KG1 (cell line): ENCODE results near the gene VPS37D.
"Not testable (repeated sequence)": the region's sequence is repeated elsewhere in the genome, so short reads cannot be mapped to it uniquely, and the experiment has no call there.

Source experiments
- DNase-seq: peaks from one replicate; lab custom pipeline; 2025; lab: John Stamatoyannopoulos, UW

VPS37D gene

DNA sequence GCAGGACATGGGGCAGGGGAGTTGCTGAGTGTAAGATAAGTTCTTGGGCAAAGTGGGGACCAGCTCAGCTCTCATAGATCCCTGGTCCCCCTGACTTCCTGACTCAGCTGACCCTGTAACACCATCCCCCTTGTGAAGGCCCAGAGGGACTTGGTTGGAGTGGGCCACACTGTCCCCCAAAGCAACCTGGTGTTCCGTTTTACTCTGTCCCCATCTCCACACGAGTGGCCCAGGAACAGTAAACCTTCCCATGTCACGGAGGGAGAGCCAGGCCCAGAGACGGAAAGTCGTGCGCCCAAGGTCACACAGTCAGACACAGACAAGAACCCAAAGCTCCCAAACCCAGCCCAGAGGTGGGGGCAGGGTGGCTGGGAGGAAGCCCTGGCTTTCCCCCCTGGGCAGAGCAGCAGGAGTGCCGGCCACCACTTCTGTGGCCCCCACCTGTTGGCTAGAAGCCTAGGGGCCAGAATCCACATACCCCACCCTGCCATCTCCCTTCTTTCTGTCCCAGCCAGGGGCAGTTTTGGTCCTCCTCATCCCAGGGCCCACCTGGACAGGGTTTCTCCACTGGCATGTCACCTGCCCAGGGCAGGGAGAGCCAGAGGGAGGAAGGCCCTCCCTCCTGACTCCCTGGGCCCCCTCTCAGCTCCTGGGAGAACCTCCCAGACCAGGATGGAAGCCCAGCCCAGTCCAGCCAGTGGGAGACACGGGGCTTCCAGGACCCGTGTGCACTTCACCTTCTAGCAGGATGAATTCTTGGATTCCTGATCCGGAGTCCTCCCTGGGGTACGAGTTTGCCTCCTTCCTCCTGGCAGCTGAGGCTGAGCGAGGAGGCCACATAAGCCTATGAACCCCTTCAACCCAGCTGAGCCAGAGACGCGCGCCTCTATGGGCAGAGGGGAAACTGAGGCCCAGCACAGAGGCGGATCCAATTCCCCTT, 20.6 kb upstream of the VPS37D start:
- no peak for DNase-seq

- no peak for DNase-seq
Observed at GRCh38 chr7:73647725-73648592, 19.7 kb upstream of the VPS37D start.

GRCh38 chr7:73648593-73649332, 18.9 kb upstream of the VPS37D start:
- no peak for DNase-seq

GRCh38 chr7:73649576-73649975, 18.1 kb upstream of the VPS37D start:
- no peak for DNase-seq

GRCh38 chr7:73650524-73650923, 17.1 kb upstream of the VPS37D start:
- no peak for DNase-seq

- no peak for DNase-seq
Observed at GRCh38 chr7:73652541-73652949, 15.1 kb upstream of the VPS37D start.

- not testable (repeated sequence) for DNase-seq
Observed at GRCh38 chr7:73655309-73655708, 12.3 kb upstream of the VPS37D start.

DNA sequence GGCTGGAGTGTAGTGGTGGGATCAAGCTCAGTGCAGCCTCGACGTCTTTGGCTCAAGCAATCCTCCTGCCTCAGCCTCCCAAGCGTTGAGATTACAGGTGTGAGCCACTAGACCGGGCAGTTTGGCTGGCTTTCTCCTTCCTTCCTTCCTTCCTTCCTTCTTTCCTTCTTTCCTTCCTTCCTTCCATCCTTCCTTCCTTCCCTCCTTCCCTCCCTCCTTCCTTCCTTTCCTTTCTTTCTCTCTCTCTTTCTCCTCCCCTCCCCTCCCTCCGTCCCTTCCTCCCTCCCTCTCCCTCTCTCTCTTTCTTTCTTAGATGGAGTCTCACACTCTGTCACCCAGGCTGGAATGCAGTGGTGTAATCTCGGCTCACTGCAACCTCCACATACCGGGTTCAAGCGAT, 7.6 kb upstream of the VPS37D start:
- DNase-seq = no peak

DNA sequence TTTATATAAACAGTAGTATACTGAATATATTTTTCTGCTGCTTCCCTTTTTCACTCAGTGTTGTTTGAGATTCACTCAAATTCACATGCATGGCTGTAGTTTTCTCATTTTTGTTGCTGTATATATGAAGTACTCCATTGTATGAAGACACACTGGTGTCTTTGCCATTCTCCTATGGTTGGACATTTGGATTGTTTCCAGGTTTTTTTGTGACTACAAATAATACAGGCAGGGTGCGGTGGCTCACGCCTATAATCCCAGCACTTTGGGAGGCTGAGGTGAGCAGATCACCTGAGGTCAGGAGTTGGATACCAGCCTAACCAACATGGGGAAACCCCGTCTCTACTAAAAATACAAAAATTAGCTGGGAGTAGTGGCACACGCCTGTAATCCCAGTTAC, 7.0 kb upstream of the VPS37D start:
- not testable (repeated sequence) for DNase-seq

DNA sequence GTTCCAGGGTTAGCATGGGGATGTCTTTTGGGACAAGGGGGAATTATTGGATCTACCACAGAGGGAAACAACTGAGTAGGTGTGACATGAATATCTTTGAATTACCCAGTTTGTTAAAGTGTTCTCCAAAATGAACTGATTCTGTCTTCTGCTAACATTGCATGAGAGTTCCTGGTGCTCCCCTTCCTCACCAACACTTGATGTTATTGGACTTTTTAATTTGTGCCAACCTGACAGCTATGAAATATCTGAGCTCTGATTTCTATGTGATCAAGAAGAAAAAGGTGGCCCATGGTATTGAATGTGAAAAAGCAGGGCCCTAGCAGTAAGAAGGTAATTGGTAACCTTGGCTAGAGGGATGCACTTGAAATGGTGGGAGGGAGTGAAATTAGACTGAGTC, 4.6 kb upstream of the VPS37D start:
- DNase-seq = no peak

- no peak for DNase-seq
Observed at GRCh38 chr7:73668103-73668885, 663 bp downstream of the VPS37D start.

GRCh38 chr7:73668886-73669230, 1.2 kb downstream of the VPS37D start:
- no peak for DNase-seq

DNA sequence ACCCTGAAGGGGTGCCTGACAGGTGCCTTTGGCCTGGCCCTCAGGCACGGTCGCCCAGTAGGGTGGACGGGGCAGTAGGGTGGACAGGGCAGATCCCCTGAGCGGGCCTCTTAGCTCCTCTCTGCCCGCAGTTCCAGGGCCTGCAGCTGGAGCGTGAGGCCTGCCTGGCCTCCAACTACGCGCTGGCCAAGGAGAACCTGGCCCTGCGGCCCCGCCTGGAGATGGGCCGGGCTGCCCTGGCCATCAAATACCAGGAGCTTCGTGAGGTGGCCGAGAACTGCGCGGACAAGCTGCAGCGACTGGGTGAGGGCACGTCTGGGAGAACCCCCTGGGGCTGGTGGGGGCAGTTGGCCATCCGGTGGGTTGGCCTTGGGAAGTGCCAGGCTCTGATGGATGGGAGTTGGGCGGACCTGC, 1.7 kb downstream of the VPS37D start:
- DNase-seq = no peak

DNA sequence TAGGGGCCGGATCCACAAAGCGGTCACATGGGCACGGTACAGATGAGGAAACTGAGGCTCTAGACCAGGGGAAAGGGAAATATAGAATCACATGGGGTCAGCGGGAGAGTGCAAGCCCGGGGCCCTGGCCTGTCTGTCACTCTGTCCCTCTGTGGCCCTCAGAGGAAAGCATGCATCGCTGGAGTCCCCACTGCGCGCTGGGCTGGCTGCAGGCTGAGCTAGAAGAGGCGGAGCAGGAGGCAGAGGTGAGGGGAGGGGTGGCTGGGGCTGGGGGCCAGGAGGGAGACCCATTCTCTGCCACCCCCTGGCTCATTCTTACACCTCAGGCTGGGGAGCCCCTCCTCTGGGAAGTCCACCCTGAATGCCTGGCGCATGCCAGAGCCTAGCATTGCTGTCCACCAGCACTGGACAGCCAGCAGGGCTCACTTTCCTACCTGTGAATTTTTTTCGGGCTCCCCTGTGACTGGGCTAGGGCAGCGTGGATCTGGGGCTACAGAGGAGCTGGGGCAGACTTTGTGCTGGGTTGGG, 2.3 kb downstream of the VPS37D start:
- DNase-seq = no peak

GRCh38 chr7:73671322-73671661, 3.7 kb downstream of the VPS37D start:
- no peak for DNase-seq

GRCh38 chr7:73671857-73672445, 4.3 kb downstream of the VPS37D start:
- no peak for DNase-seq

- no peak for DNase-seq
Observed at GRCh38 chr7:73674468-73675124, 7.0 kb downstream of the VPS37D start.

DNA sequence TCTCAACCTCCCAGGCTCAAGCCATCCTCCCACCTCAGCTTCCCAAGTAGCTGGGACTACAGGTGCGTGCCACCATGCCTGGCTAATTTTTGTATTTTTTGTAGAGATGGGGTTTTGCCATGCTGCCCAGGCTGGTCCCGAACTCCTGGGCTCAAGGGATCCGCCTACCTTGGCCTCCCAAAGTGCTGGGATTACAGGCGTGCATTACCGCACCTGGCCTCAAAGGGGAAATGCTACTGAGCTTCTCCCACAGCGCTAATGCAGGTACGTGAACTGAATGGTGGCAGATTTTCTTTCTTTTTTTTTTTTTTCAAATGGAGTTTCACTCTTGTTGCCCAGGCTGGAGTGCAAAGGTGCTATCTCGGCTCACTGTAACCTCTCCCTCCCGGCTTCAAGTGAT, 8.4 kb downstream of the VPS37D start:
- not testable (repeated sequence) for DNase-seq

DNA sequence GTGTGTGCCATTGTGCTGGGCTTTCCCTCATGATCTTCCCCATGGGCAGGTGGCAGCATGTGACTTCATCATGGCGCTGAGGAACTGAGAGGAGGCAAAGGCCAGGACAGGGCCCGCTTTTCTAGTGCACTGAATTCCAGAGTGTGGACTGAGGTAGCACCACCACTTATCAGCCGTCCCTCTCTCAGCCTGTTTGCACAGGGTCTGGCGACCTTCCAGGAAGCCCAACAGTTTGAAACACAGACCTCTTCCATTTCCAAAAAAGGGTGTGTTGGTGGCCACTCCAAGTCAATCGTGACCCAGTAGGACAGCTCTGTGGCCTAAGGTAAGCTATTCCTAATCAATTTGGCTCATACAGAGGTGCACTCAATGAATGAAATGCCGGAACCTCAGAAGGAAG, 11.2 kb downstream of the VPS37D start:
- DNase-seq = no peak

- no peak for DNase-seq
Observed at GRCh38 chr7:73679709-73680108, 12.1 kb downstream of the VPS37D start.
